Measurements from ENCODE around the gene GZMB.
"Not testable (repeated sequence)": the region's sequence is repeated elsewhere in the genome, so short reads cannot be mapped to it uniquely, and the experiment has no call there.

The GZMB gene

DNA sequence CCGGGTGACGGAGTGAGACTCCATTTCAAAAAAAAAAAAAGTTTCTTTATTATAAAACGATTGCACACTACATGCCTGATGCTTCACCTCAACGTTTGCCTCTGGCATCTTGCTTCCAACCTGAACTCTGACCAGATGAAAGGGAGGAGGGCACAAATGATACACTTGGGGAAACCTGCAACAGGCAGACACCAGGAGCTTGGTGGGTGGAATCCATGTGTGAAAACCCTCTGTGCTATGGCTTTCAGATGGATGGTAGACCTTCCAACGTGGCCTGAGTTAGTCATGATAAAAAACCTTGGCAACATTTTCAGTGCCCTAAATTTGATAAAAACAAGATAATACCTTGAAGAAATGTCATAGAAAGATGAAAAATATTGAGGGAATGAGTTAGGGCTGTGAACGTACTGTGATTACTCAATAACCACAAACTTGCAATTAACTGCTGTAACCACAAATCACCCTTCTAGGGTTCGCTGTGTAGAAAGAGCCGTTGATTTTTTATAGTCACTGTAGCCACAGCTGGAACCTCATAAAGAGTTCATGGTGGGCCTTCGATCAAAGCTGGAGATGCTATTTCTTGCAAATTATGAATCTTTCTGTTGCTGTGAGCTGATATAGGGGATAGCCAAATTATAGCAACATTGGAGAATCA is 26.1 kb upstream of the GZMB start:
- DNase-seq (ENCODE audit: extremely low read depth, low read depth) = no peak
- TF ChIP-seq CTCF (IDR thresholded peaks at IDR 0.05; ENCODE audit: low read depth, low read length) = no peak

DNA sequence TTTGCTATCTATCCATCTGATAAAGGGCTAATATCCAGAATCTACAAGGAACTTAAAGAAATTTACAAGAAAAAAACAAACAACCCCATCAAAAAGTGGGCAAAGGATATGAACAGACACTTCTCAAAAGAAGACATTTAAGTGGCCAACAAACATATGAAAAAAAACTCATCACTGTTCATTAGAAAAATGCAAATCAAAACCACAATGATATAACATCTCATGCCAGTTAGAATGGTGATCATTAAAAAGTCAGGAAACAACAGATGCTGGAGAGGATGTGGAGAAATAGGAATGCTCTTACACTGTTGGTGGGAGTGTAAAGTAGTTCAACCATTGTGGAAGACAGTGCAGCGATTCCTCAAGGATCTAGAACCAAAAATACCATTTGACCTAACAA is 14.4 kb upstream of the GZMB start:
- DNase-seq (ENCODE audit: extremely low read depth, low read depth) = not testable (repeated sequence)

GRCh38 chr14:24639905-24640304 is 5.9 kb upstream of the GZMB start:
- no peak for DNase-seq (ENCODE audit: extremely low read depth, low read depth)
- TF ChIP-seq CTCF (IDR thresholded peaks at IDR 0.05; ENCODE audit: low read depth, low read length) = no peak

DNA sequence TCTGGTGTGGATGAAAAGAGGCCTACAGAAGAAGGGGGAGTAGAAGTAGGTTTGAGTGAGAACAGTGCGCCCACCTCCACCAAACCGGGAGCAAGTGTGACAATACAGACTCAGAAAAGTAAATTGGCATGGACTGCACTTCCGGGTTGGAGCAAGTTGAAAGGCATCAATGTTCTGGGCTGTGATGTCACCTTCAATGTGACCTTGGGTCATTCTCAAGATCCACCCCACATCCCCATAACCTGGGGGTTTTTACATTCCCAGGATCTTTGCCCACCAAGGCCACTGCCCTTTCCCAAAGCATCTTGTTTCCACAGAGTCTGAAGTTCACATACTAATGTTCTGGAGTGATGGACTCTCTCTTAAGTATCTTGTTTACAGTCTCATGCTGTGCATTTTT is 5.3 kb upstream of the GZMB start:
- TF ChIP-seq CTCF (IDR thresholded peaks at IDR 0.05; ENCODE audit: low read depth, low read length) = no peak
- no peak for DNase-seq (ENCODE audit: extremely low read depth, low read depth)

GRCh38 chr14:24633353-24633752 is 637 bp downstream of the GZMB start:
- DNase-seq (ENCODE audit: extremely low read depth, low read depth) = no peak

GRCh38 chr14:24632761-24633160 is 1.2 kb downstream of the GZMB start:
- no peak for TF ChIP-seq CTCF (IDR thresholded peaks at IDR 0.05; ENCODE audit: low read depth, low read length)
- DNase-seq (ENCODE audit: extremely low read depth, low read depth) = no peak

More at GRCh38 chr14:24633353-24633752, 637 bp downstream of the GZMB start:
- TF ChIP-seq CTCF (IDR thresholded peaks at IDR 0.05; ENCODE audit: low read depth, low read length) = no peak

- DNase-seq (ENCODE audit: extremely low read depth, low read depth) = no peak
- TF ChIP-seq CTCF (IDR thresholded peaks at IDR 0.05; ENCODE audit: low read depth, low read length) = no peak
Observed at GRCh38 chr14:24632336-24632735, 1.7 kb downstream of the GZMB start.

- no peak for TF ChIP-seq CTCF (IDR thresholded peaks at IDR 0.05; ENCODE audit: low read depth, low read length)
Observed at GRCh38 chr14:24631749-24632335, 2.1 kb downstream of the GZMB start.

More at GRCh38 chr14:24631749-24632335, 2.1 kb downstream of the GZMB start:
- DNase-seq (ENCODE audit: extremely low read depth, low read depth) = no peak
